SK-N-MC (cell line): ENCODE measurements around the gene RAVER2.
"Not testable (repeated sequence)": the region's sequence is repeated elsewhere in the genome, so short reads cannot be mapped to it uniquely, and the experiment has no call there.

Source experiments
- DNase-seq: peaks from one replicate; pipeline ENCODE4 v3.0.0-alpha.2; 2011; ENCODE audit warnings: low read depth, low spot score
- H3K27ac ChIP-seq: fragments of 200-600 bp; sonication (generic); 2 replicates; pipeline ENCODE4 v1.5.1; 2016; ENCODE audit warnings: mixed run types
- H3K36me3 ChIP-seq: fragments of 200-600 bp; sonication (generic); 2 replicates; pipeline ENCODE4 v1.6.1; 2017; ENCODE audit warnings: antibody characterized with exemption, low read length, mixed read lengths; ENCODE audit not compliant: insufficient read depth
- H3K4me3 ChIP-seq: fragments of 200-600 bp; sonication (generic); 2 replicates; pipeline ENCODE4 v1.5.1; 2016
- H3K9ac ChIP-seq: fragments of 200-600 bp; sonication (generic); 2 replicates; pipeline ENCODE4 v1.8.0; 2017; ENCODE audit warnings: mixed run types, mixed read lengths; ENCODE audit not compliant: insufficient read length
- H3K9me3 ChIP-seq: fragments of 200-600 bp; sonication (generic); 2 replicates; pipeline ENCODE4 v1.6.1; 2017; ENCODE audit warnings: low read depth, mild to moderate bottlenecking, antibody characterized with exemption, low read length, moderate library complexity, mixed read lengths
- EZH2 ChIP-seq: fragments of 200-600 bp; sonication (generic); IDR thresholded peaks from one replicate; pipeline ENCODE4 v1.6.1; 2017; ENCODE audit warnings: antibody characterized with exemption
- FOXP2 ChIP-seq: optimal IDR thresholded peaks from 2 replicates; pipeline ENCODE3; 2011; ENCODE audit warnings: mild to moderate bottlenecking, moderate library complexity; ENCODE audit not compliant: insufficient read depth; ENCODE audit errors: extremely low read length, control extremely low read depth
- POLR2AphosphoS5 ChIP-seq: IDR thresholded peaks from 2 replicates; pipeline ENCODE4 v1.6.1; 2012; ENCODE audit warnings: mild to moderate bottlenecking, low read depth, low read length, borderline replicate concordance

RAVER2 gene

DNA sequence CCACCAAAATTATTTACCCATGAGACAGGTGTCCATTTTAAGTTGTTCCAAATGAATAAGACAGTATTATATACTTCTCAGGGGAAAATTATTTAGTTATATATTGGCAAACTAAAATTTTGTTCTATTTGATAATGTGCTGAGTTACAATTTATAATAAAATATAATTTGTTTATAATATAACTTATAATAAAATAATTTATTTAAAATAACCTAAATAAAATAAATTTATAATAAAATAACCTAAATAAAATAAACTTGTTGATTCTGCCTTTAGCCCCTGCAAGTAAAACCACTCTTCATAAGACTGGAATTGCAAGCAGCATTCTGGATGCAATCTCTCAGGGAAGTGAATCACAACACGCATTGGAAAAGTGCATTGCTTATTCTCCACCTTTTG, 69.6 kb downstream of the RAVER2 start:
- H3K9me3 ChIP-seq, result no peaks in the 10 kb centered on the region
- no peak overlapping the region for H3K4me3 ChIP-seq
- no peak overlapping the region for H3K9ac ChIP-seq
- no peak for DNase-seq
- TF ChIP-seq FOXP2 (no peak), POLR2AphosphoS5 (no peak), EZH2 (no peak)
- peaks cover 60% of the 10 kb centered on the region for H3K36me3 ChIP-seq
- H3K27ac ChIP-seq, result no peak overlapping the region

DNA sequence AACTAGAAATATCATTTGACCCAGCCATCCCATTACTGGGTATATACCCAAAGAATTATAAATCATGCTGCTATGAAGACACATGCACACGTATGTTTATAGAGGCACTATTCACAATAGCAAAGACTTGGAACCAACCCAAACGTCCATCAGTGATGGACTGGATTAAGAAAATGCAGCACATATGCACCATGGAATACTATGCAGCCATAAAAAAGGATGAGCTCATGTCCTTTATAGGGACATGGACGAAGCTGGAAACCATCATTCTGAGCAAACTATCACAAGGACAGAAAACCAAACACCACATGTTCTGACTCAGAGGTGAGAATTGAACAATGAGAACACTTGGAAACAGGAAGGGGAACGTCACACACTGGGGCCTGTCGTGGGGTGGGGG, 72.5 kb downstream of the RAVER2 start:
- H3K9ac ChIP-seq, H3K27ac ChIP-seq, H3K4me3 ChIP-seq, H3K9me3 ChIP-seq, DNase-seq: not testable (repeated sequence)
- H3K36me3 ChIP-seq, result peaks cover 62% of the 10 kb centered on the region

DNA sequence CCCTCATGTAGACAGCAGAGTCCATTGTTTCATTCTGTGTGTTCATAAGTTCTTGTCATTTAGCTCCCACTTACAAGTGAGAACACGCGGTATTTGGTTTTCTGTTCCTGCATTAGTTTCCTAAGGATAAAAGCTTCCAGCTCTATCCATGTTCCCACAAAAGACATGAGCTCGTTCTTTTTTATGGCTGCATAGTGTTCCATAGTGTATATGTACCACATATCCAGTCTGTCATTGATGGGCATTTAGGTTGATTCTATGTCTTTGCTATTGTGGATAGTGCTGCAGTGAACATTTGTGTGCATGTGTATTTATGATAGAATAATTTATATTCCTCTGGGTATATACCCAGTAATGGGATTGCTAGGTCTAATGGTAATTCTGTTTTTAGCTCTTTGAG, 75.7 kb downstream of the RAVER2 start:
- H3K9ac ChIP-seq, H3K4me3 ChIP-seq, DNase-seq, H3K9me3 ChIP-seq, H3K27ac ChIP-seq: not testable (repeated sequence)
- peaks cover 33% of the 10 kb centered on the region for H3K36me3 ChIP-seq

DNA sequence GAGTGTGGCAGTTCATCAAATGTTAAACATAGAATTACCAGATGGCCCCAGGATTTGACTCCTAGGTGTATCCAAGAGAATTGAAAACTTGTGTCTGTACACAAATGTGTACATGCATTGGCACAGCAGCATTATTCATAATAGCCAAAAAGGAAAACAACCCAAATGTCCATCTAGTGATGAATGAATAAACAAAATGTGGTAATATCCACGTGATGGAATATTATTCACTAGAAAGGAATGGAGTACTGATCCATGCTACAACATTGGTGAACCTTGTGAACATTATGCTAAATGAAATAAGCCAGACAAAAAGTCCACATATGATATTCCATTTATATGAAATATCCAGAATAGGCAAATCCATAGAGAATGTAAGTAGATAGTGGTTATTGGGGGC, 77.7 kb downstream of the RAVER2 start:
- H3K27ac ChIP-seq, result peak overlapping the region; percentile 84; the same call in 1 of the 2 replicates
- H3K9me3 ChIP-seq, result no peaks in the 10 kb centered on the region
- H3K9ac ChIP-seq, result no peak overlapping the region
- no peak overlapping the region for H3K4me3 ChIP-seq
- TF ChIP-seq FOXP2 (no peak), POLR2AphosphoS5 (no peak), EZH2 (no peak)
- H3K36me3 ChIP-seq, result peaks cover 21% of the 10 kb centered on the region
- DNase-seq, result no peak

DNA sequence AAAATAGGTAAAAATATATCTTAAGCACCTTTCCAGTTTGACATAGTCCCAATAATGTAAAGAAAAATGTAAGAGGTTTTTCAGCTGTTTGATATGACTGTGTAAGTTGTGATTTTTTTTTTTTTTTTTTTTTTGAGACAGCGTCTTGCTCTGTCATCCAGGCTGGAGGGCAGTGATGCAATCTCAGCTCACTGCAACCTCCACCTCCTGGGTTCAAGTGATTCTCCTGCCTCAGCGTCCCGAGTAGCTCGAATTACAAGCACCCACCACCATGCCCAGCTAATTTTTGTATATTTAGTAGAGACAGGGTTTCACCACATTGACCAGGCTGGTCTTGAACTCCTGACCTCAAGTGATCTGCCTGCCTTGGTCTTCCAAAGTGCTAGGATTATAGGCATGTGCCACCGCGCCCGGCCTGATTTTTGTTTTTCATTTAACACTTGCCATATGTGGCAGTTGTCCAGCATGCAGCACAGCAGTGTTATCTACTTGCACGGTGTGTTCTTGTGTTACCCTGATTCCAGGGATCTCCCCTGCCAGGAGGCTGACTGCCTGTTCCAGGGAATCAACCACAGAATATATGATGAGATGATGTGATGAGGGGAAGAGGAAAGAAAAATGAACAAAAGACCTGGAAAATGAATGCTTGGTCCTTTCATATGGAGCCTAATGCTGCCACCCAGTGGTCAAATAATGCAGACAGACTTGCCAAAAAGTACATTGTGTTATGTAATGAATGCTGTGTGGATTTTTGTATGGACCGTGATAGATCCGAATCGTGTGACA, 79.0 kb downstream of the RAVER2 start:
- H3K27ac ChIP-seq, result peak overlapping the region; percentile 84
- TF ChIP-seq FOXP2 (no peak), EZH2 (no peak), POLR2AphosphoS5 (0 out of 2 replicates have a peak, but pooled peaks have one; percentile 22)
- peak; percentile 97 for DNase-seq
- H3K9me3 ChIP-seq, result no peaks in the 10 kb centered on the region
- 0 out of 2 replicates have a peak overlapping the region, but pooled peaks have one; percentile 3 for H3K4me3 ChIP-seq
- peak overlapping the region; percentile 55 for H3K9ac ChIP-seq
- peaks cover 16% of the 10 kb centered on the region for H3K36me3 ChIP-seq

DNA sequence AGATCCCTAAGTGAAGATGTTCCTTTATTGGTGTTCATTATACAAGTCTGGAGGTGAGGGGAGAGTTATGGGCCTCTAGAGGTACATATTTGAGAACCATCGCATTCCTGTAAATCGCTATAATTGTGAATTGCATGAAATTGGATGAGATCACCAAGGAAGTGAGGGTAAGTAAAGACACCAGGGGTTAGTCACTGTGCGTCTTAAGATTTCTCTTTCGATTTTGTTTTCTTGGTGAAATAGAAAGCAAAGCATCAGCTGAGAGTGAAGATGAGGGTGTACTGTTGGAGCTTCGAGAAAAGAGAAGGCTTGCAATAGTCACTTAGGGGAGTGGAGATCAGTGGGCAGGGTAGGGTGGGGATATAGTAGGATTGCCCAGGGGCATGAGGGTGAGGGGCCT, 82.1 kb downstream of the RAVER2 start:
- H3K4me3 ChIP-seq, result peak overlapping the region; percentile 11; the same call in 1 of the 2 replicates
- no peaks in the 10 kb centered on the region for H3K9me3 ChIP-seq
- no peak for DNase-seq
- H3K27ac ChIP-seq, result peak overlapping the region; percentile 82
- H3K9ac ChIP-seq, result no peak overlapping the region
- H3K36me3 ChIP-seq, result peaks cover 25% of the 10 kb centered on the region
- TF ChIP-seq EZH2, result no peak
- TF ChIP-seq POLR2AphosphoS5, result no peak
- TF ChIP-seq FOXP2, result no peak

DNA sequence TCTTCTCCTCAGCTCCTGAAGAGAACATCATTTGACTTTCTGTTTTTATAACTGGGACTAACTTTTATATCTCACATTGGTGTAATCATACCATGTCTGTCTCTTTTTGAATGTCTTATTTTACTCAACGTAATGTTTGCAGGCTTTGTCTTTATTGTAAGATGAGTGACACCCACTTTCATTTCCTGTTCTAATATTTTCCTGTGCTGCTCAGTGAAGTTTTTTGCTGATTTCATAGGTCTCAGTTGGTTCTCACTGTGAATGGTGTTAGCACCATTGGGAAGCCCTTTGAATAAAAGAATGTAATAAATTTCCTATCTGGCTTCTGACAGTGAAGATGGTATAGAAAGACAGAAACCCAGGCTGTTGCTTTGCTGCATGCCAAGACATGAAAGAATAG, 84.0 kb downstream of the RAVER2 start:
- DNase-seq, result no peak
- H3K4me3 ChIP-seq, result 0 out of 2 replicates have a peak overlapping the region, but pooled peaks have one; percentile 30

DNA sequence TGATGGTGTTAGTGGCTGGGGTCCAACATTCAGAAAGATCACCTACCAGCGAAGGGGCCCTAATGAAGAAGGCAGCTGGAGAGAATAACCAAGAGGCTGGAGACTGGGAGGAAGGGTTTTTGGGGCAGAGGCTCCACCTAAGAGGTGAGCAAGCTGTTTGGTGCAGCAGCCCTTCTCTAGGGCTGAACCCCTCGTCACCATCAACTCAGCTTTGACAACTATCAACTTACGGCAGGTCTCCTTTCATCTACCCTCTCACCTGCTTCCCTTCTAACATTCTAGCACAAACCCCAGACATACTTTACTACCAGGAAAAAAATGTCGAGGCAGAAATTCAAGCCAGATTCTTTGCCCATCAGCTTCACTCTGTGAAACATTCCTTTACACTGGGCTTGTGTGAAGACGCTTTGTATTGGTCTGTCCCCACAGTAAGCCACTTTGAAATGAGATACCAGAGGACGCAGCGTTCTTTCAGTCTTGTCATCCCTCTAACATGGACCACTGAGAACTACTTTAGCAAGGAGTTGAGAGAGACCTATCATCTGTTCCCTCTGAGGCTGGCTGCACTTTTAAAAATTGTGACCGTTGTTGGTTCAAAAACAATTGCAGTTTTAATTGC, 84.6 kb downstream of the RAVER2 start:
- TF ChIP-seq FOXP2, result no peak
- TF ChIP-seq EZH2, result no peak
- TF ChIP-seq POLR2AphosphoS5, result no peak

More for the DNA sequence above, 84.0 kb downstream of the RAVER2 start:
- Histone ChIP-seq H3K36me3 (peaks cover 43% of the 10 kb centered on the region), H3K27ac (peak overlapping the region; percentile 79), H3K9ac (peak overlapping the region; percentile 8), H3K9me3 (no peaks in the 10 kb centered on the region)
- TF ChIP-seq EZH2 (no peak), FOXP2 (no peak), POLR2AphosphoS5 (no peak)

More for the DNA sequence above, 84.6 kb downstream of the RAVER2 start:
- no peak overlapping the region for H3K9ac ChIP-seq
- DNase-seq, result no peak
- H3K36me3 ChIP-seq, result peaks cover 50% of the 10 kb centered on the region
- no peak overlapping the region for H3K4me3 ChIP-seq
- peak overlapping the region; percentile 79 for H3K27ac ChIP-seq
- no peaks in the 10 kb centered on the region for H3K9me3 ChIP-seq
